OCI-LY1 (cell line): Measurements from ENCODE around the gene TP53BP2.

Experiments
- H2AFZ ChIP-seq: fragments of 200-600 bp; sonication (generic), shearing (Covaris generic); 2 replicates; pipeline ENCODE4 v1.6.0; 2014; ENCODE audit warnings: antibody characterized with exemption, mild to moderate bottlenecking, low read length
- H3F3A ChIP-seq: fragments of 200-600 bp; sonication (generic), shearing (Covaris generic); 2 replicates; pipeline ENCODE4 v1.6.0; 2014; ENCODE audit warnings: mild to moderate bottlenecking, antibody characterized with exemption, low read length, moderate library complexity; ENCODE audit not compliant: insufficient read depth
- H3K27ac ChIP-seq: fragments of 200-600 bp; sonication (generic); 2 replicates; pipeline ENCODE4 v1.5.1; 2014; ENCODE audit warnings: low read length, mixed run types, mild to moderate bottlenecking, low read depth; ENCODE audit not compliant: poor library complexity, severe bottlenecking
- H3K27me3 ChIP-seq: fragments of 200-600 bp; sonication (generic); 2 replicates; pipeline ENCODE4 v1.6.0; 2014; ENCODE audit warnings: antibody characterized with exemption, mild to moderate bottlenecking, low read length, moderate library complexity; ENCODE audit not compliant: insufficient read depth
- H3K36me3 ChIP-seq: fragments of 200-600 bp; sonication (generic); 2 replicates; pipeline ENCODE4 v1.6.1; 2014; ENCODE audit warnings: mild to moderate bottlenecking, antibody characterized with exemption, low read length, moderate library complexity, mixed read lengths; ENCODE audit not compliant: insufficient read depth
- H3K4me1 ChIP-seq: fragments of 200-600 bp; sonication (generic); 2 replicates; pipeline ENCODE4 v1.5.1; 2014; ENCODE audit warnings: mild to moderate bottlenecking, low read length, moderate library complexity; ENCODE audit not compliant: insufficient read depth, severe bottlenecking
- H3K4me2 ChIP-seq: fragments of 200-600 bp; sonication (generic), shearing (Covaris generic); 2 replicates; pipeline ENCODE4 v1.6.1; 2014; ENCODE audit warnings: low read length
- H3K4me3 ChIP-seq: fragments of 200-600 bp; sonication (generic); 2 replicates; pipeline ENCODE4 v1.5.1; 2014; ENCODE audit warnings: low read length, low read depth, mild to moderate bottlenecking, mixed read lengths; ENCODE audit not compliant: poor library complexity, severe bottlenecking
- H3K79me2 ChIP-seq: fragments of 200-600 bp; shearing (Covaris generic); 2 replicates; pipeline ENCODE4 v1.6.1; 2016; ENCODE audit warnings: mixed run types, low read length, mixed read lengths; ENCODE audit not compliant: insufficient read depth
- H3K9ac ChIP-seq: fragments of 200-600 bp; sonication (generic), shearing (Covaris generic); 2 replicates; pipeline ENCODE4 v1.6.1; 2014; ENCODE audit warnings: mild to moderate bottlenecking, low read length, mixed read lengths
- H3K9me2 ChIP-seq: fragments of 200-600 bp; sonication (generic), shearing (Covaris generic); 2 replicates; pipeline ENCODE4 v1.6.1; 2014; ENCODE audit warnings: low read depth, mild to moderate bottlenecking, low read length, mixed read lengths
- H3K9me3 ChIP-seq: fragments of 200-600 bp; shearing (Covaris generic); 2 replicates; pipeline ENCODE4 v1.6.1; 2014; ENCODE audit warnings: low read length, mixed read lengths
- H4K20me1 ChIP-seq: fragments of 200-600 bp; sonication (generic), shearing (Covaris generic); 2 replicates; pipeline ENCODE4 v1.6.0; 2016; ENCODE audit warnings: mild to moderate bottlenecking, low read length; ENCODE audit not compliant: insufficient read depth
- CTCF ChIP-seq: fragments of 200-600 bp; sonication (generic), shearing (Covaris generic); IDR thresholded peaks from 2 replicates; pipeline ENCODE4 v1.5.1; 2017; ENCODE audit warnings: mild to moderate bottlenecking, antibody characterized with exemption, low read length, moderate library complexity, mixed read lengths
- EZH2 ChIP-seq: fragments of 200-600 bp; sonication (generic), shearing (Covaris generic); IDR thresholded peaks from 2 replicates; pipeline ENCODE4 v1.8.0; 2017; ENCODE audit warnings: borderline replicate concordance, mixed run types, mild to moderate bottlenecking, antibody characterized with exemption, low read length, moderate library complexity, mixed read lengths

The TP53BP2 gene

DNA sequence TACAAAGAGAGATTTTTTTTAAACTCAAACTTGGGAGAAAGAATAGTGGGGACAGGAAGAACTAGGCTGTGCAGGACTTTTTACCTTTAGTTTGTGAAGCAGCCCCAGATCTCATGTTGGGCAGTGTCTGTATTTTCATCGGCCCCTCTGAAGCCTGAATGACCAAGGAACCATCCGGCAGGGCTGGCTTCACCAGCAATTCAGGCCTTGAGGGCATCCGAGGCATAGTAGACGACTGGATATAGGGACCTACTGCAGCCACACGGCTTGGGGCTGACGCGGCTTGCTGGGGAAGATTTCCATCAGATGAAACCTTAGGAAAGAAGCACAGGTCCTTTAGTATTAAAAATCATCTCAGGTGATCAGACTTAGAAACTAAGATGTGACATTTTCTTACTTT is 43.7 kb downstream of the TP53BP2 start:
- no peaks in the 10 kb centered on the region for H4K20me1 ChIP-seq
- no peak overlapping the region for H3K27ac ChIP-seq
- H3K9me2 ChIP-seq = no peaks in the 10 kb centered on the region
- no peaks in the 10 kb centered on the region for H3K4me1 ChIP-seq
- no peaks in the 10 kb centered on the region for H3K9me3 ChIP-seq
- no peaks in the 10 kb centered on the region for H3F3A ChIP-seq
- H3K79me2 ChIP-seq = no peaks in the 10 kb centered on the region
- no peak for TF ChIP-seq CTCF
- TF ChIP-seq EZH2 = no peak
- no peak overlapping the region for H3K9ac ChIP-seq
- no peaks in the 10 kb centered on the region for H3K27me3 ChIP-seq
- no peak overlapping the region for H3K4me3 ChIP-seq
- no peak overlapping the region for H2AFZ ChIP-seq
- peaks cover 25% of the 10 kb centered on the region for H3K36me3 ChIP-seq
- H3K4me2 ChIP-seq = no peak overlapping the region

- H3K27ac ChIP-seq = no peak overlapping the region
- H3K4me1 ChIP-seq = no peaks in the 10 kb centered on the region
- no peaks in the 10 kb centered on the region for H3K27me3 ChIP-seq
- H3K4me3 ChIP-seq = no peak overlapping the region
- H3K9me3 ChIP-seq = no peaks in the 10 kb centered on the region
- no peaks in the 10 kb centered on the region for H3K79me2 ChIP-seq
- H3K4me2 ChIP-seq = no peak overlapping the region
- TF ChIP-seq CTCF (no peak), EZH2 (no peak)
- H4K20me1 ChIP-seq = no peaks in the 10 kb centered on the region
- no peaks in the 10 kb centered on the region for H3F3A ChIP-seq
- no peak overlapping the region for H3K9ac ChIP-seq
- H2AFZ ChIP-seq = no peak overlapping the region
- peaks cover 21% of the 10 kb centered on the region for H3K36me3 ChIP-seq
- H3K9me2 ChIP-seq = no peaks in the 10 kb centered on the region
These were observed 49.5 kb downstream of the TP53BP2 start for GRCh38 chr1:223796210-223796609.

- no peak overlapping the region for H3K4me3 ChIP-seq
- H3K9me3 ChIP-seq = no peaks in the 10 kb centered on the region
- no peak overlapping the region for H3K27ac ChIP-seq
- no peaks in the 10 kb centered on the region for H3K79me2 ChIP-seq
- H2AFZ ChIP-seq = no peak overlapping the region
- no peak overlapping the region for H3K9ac ChIP-seq
- no peak overlapping the region for H3K4me2 ChIP-seq
- H3K9me2 ChIP-seq = no peaks in the 10 kb centered on the region
- H3F3A ChIP-seq = no peaks in the 10 kb centered on the region
- no peaks in the 10 kb centered on the region for H3K4me1 ChIP-seq
- no peaks in the 10 kb centered on the region for H3K27me3 ChIP-seq
- no peaks in the 10 kb centered on the region for H4K20me1 ChIP-seq
- TF ChIP-seq CTCF (no peak), EZH2 (no peak)
- peaks cover 19% of the 10 kb centered on the region for H3K36me3 ChIP-seq
These were observed 51.4 kb downstream of the TP53BP2 start for GRCh38 chr1:223794136-223794880.
